Measurements from ENCODE around the gene MBL2.

Gene MBL2

GRCh38 chr10:52740155-52740549, 32.4 kb downstream of the MBL2 start:
- no peak for DNase-seq (ENCODE audit: low read depth in 3 of 3)

- no peak for DNase-seq (ENCODE audit: low read depth in 3 of 3)
These were observed 33.0 kb downstream of the MBL2 start for GRCh38 chr10:52739380-52740154.

- no peak for DNase-seq (ENCODE audit: low read depth in 3 of 3)
These were observed 33.6 kb downstream of the MBL2 start for GRCh38 chr10:52738951-52739350.

- no peak for DNase-seq (ENCODE audit: low read depth in 3 of 3)
These were observed 43.1 kb downstream of the MBL2 start for GRCh38 chr10:52729271-52730104.

GRCh38 chr10:52720018-52720417, 52.6 kb downstream of the MBL2 start:
- no peak for DNase-seq (ENCODE audit: low read depth in 3 of 3)

All from stimulated activated CD4-positive, alpha-beta T cell treated with anti-CD3 and anti-CD28 coated beads, TNF-alpha, amount 100 ng/mL, for 48 hours (primary cell).